IMR-90 (cell line): ENCODE data around the gene D2HGDH. TPM values are rescaled to one million over a fixed set of nuclear protein-coding genes. Genes with fewer than 3 reads are reported as not detected.

Experiments
- ATAC-seq: fragments of 200-7000 bp; cut with Tn5 transposase; 2 replicates; pipeline ENCODE4 v1.9.1; 2020; ENCODE audit warnings: low read depth, mild to moderate bottlenecking, moderate library complexity
- BruUV-seq: library from RNA; stranded (reverse); fragments of 400-500 nt; replicated peaks from 2 replicates; lab custom pipeline; 2021; lab: Mats Ljungman, UMichigan
- CTCF ChIA-PET: fragments of 300-600 bp; formaldehyde crosslinking; extraction: SDS; loops from one replicate; lab custom pipeline; 2021; ENCODE audit warnings: antibody characterized with exemption; lab: Yijun Ruan, JAX
- POLR2A ChIA-PET: fragments of 300-600 bp; sonication (Branson Sonifier 250); formaldehyde crosslinking; loops from one replicate; lab custom pipeline; 2022; ENCODE audit warnings: antibody characterized with exemption; ENCODE audit not compliant: unreplicated experiment; lab: Charles Lee
- DNase-seq: peaks from one replicate; pipeline ENCODE4 v3.0.0; 2013
- H2AFZ ChIP-seq: replicated peaks from 2 replicates; pipeline ENCODE3; 2013; ENCODE audit warnings: low read length, mild to moderate bottlenecking; ENCODE audit not compliant: poor library complexity
- H2AK5ac ChIP-seq: 2 replicates; pipeline ENCODE4 v1.6.1; 2013; ENCODE audit warnings: low read depth, low read length, inconsistent platforms
- H2AK9ac ChIP-seq: replicated peaks from 2 replicates; pipeline ENCODE3; 2013; ENCODE audit warnings: mild to moderate bottlenecking, low read depth, low read length, moderate library complexity; ENCODE audit not compliant: poor library complexity
- H2BK120ac ChIP-seq: 2 replicates; pipeline ENCODE4 v1.6.1; 2013; ENCODE audit warnings: low read depth, low read length, inconsistent platforms
- H2BK15ac ChIP-seq: 3 replicates; pipeline ENCODE4 v1.6.1; 2013; ENCODE audit warnings: low read depth, low read length, inconsistent platforms
- H2BK20ac ChIP-seq: 2 replicates; pipeline ENCODE4 v1.6.1; 2013; ENCODE audit warnings: low read depth, mild to moderate bottlenecking, inconsistent platforms, low read length, moderate library complexity
- H2BK5ac ChIP-seq: 2 replicates; pipeline ENCODE4 v1.6.1; 2013; ENCODE audit warnings: mild to moderate bottlenecking, low read depth, low read length, inconsistent platforms; ENCODE audit not compliant: poor library complexity, severe bottlenecking
- H3K14ac ChIP-seq: replicated peaks from 2 replicates; pipeline ENCODE4 v1.6.1; 2013; ENCODE audit warnings: low read depth, low read length, inconsistent platforms
- H3K18ac ChIP-seq: 2 replicates; pipeline ENCODE4 v1.6.1; 2013; ENCODE audit warnings: low read depth, low read length, control low read depth
- H3K23ac ChIP-seq: 2 replicates; pipeline ENCODE4 v1.6.1; 2013; ENCODE audit warnings: low read depth, low read length, inconsistent platforms
- H3K27ac ChIP-seq: 2 replicates; pipeline ENCODE4 v1.5.1; 2013; ENCODE audit warnings: mild to moderate bottlenecking, control low read depth, low read length; ENCODE audit not compliant: insufficient read depth
- H3K27me3 ChIP-seq: 2 replicates; pipeline ENCODE4 v1.6.1; 2013; ENCODE audit warnings: low read length; ENCODE audit not compliant: control insufficient read depth, insufficient read depth
- H3K36me3 ChIP-seq: 2 replicates; pipeline ENCODE4 v1.6.1; 2013; ENCODE audit warnings: low read length, mixed read lengths; ENCODE audit not compliant: control insufficient read depth, insufficient read depth
- H3K4ac ChIP-seq: 2 replicates; pipeline ENCODE4 v1.6.1; 2013; ENCODE audit warnings: low read depth, low read length, inconsistent platforms
- H3K4me1 ChIP-seq: 2 replicates; pipeline ENCODE4 v1.6.1; 2013; ENCODE audit warnings: low read length, mixed read lengths; ENCODE audit not compliant: control insufficient read depth, insufficient read depth
- H3K4me2 ChIP-seq: 2 replicates; pipeline ENCODE4 v1.6.1; 2013; ENCODE audit warnings: low read depth, mild to moderate bottlenecking, control low read depth, low read length, moderate library complexity
- H3K4me3 ChIP-seq: 2 replicates; pipeline ENCODE4 v1.5.1; 2013; ENCODE audit warnings: low read depth, mild to moderate bottlenecking, control low read depth, low read length, moderate library complexity; ENCODE audit not compliant: insufficient read depth
- H3K56ac ChIP-seq: 2 replicates; pipeline ENCODE4 v1.6.1; 2013; ENCODE audit warnings: low read length, inconsistent platforms; ENCODE audit not compliant: insufficient read depth; ENCODE audit errors: extremely low read depth
- H3K79me1 ChIP-seq, 2 experiments: 2 replicates each; pipeline ENCODE4 v1.6.1; 2013; ENCODE audit warnings: low read length in 2 of 2, inconsistent platforms in 1 of 2, low read depth in 1 of 2
- H3K9ac ChIP-seq: 2 replicates; pipeline ENCODE4 v1.6.1; 2013; ENCODE audit warnings: low read depth, low read length, control low read depth
- H3K9me1 ChIP-seq: 2 replicates; pipeline ENCODE4 v1.6.1; 2013; ENCODE audit warnings: low read length, inconsistent platforms; ENCODE audit not compliant: insufficient read depth
- H3K9me3 ChIP-seq: 2 replicates; pipeline ENCODE4 v1.6.1; 2013; ENCODE audit warnings: low read length; ENCODE audit not compliant: control insufficient read depth, insufficient read depth
- H4K20me1 ChIP-seq: 2 replicates; pipeline ENCODE4 v1.6.1; 2013; ENCODE audit warnings: low read length, inconsistent platforms; ENCODE audit not compliant: insufficient read depth
- H4K5ac ChIP-seq: 2 replicates; pipeline ENCODE4 v1.6.1; 2013; ENCODE audit warnings: mild to moderate bottlenecking, low read depth, low read length, control low read depth
- H4K8ac ChIP-seq, 2 experiments: 2 replicates each; pipeline ENCODE4 v1.6.1; 2013; ENCODE audit warnings: low read depth in 2 of 2, low read length in 2 of 2, control low read depth in 1 of 2, inconsistent platforms in 1 of 2
- H4K91ac ChIP-seq: 2 replicates; pipeline ENCODE4 v1.6.1; 2013; ENCODE audit warnings: low read depth, low read length, inconsistent platforms; ENCODE audit not compliant: insufficient read depth
- BHLHE40 ChIP-seq: fragments of 150-350 bp; IDR thresholded peaks from 2 replicates; pipeline ENCODE4 v1.6.1; 2016; ENCODE audit warnings: mild to moderate bottlenecking, low read depth, low read length
- CEBPB ChIP-seq: IDR thresholded peaks from 2 replicates; pipeline ENCODE4 v1.6.1; 2012; ENCODE audit warnings: low read depth, low read length, improper control_type of control experiment
- CHD1 ChIP-seq: IDR thresholded peaks from 2 replicates; pipeline ENCODE4 v1.6.1; 2012; ENCODE audit warnings: low read depth, low read length, improper control_type of control experiment
- FOS ChIP-seq: fragments of 150-350 bp; IDR thresholded peaks from 2 replicates; pipeline ENCODE4 v1.6.1; 2016; ENCODE audit warnings: low read depth, low read length
- MAFK ChIP-seq: IDR thresholded peaks from 2 replicates; pipeline ENCODE4 v1.6.1; 2012; ENCODE audit warnings: low read depth, low read length, improper control_type of control experiment
- MAZ ChIP-seq: IDR thresholded peaks from 2 replicates; pipeline ENCODE4 v1.6.1; 2012; ENCODE audit warnings: low read depth, mild to moderate bottlenecking, low read length, improper control_type of control experiment, moderate library complexity, borderline replicate concordance
- MXI1 ChIP-seq: IDR thresholded peaks from 2 replicates; pipeline ENCODE4 v1.6.1; 2012; ENCODE audit warnings: low read depth, mild to moderate bottlenecking, low read length, moderate library complexity, borderline replicate concordance
- NFE2L2 ChIP-seq: fragments of 150-350 bp; IDR thresholded peaks from 2 replicates; pipeline ENCODE4 v1.6.1; 2016; ENCODE audit warnings: low read depth, mild to moderate bottlenecking, low read length
- POLR2A ChIP-seq: IDR thresholded peaks from 2 replicates; pipeline ENCODE4 v1.6.1; 2012; ENCODE audit warnings: mild to moderate bottlenecking, low read depth, low read length
- RAD21 ChIP-seq: IDR thresholded peaks from 2 replicates; pipeline ENCODE4 v1.6.1; 2012; ENCODE audit warnings: low read length, improper control_type of control experiment
- RCOR1 ChIP-seq: IDR thresholded peaks from 2 replicates; pipeline ENCODE4 v1.6.1; 2012; ENCODE audit warnings: mild to moderate bottlenecking, low read length, improper control_type of control experiment; ENCODE audit not compliant: insufficient replicate concordance
- RFX5 ChIP-seq: IDR thresholded peaks from 2 replicates; pipeline ENCODE4 v1.8.0; 2012; ENCODE audit warnings: low read depth, mild to moderate bottlenecking, low read length, moderate library complexity
- SMC3 ChIP-seq: fragments of 150-350 bp; IDR thresholded peaks from 2 replicates; pipeline ENCODE4 v1.6.1; 2016; ENCODE audit warnings: low read depth, mild to moderate bottlenecking, antibody characterized with exemption, low read length, moderate library complexity
- USF2 ChIP-seq: fragments of 150-350 bp; IDR thresholded peaks from 2 replicates; pipeline ENCODE4 v1.6.1; 2017; ENCODE audit warnings: mild to moderate bottlenecking, antibody characterized with exemption, low read length, low read depth
- WGBS, 2 experiments: methylation state at CpG; one replicate each; pipeline versions ENCODE4 v1.1.5 to v1.1.7; 2013; ENCODE audit warnings: missing lambda C conversion rate in 2 of 2; ENCODE audit not compliant: insufficient read length in 1 of 2; ENCODE audit errors: extremely low coverage in 2 of 2; 5-methylcytosine and 5-hydroxymethylcytosine counted together
- dilution Hi-C: fragments of 300-500 bp; cut with HindIII; formaldehyde crosslinking; loops from one replicate; pipeline ENCODE4 v1.14.3; 2018; ENCODE audit warnings: low sequenced_read_pairs; ENCODE audit not compliant: unreplicated experiment
- in situ Hi-C: fragments of 300-500 bp; cut with MboI; formaldehyde crosslinking; loops from 3 replicates; pipeline ENCODE4 v1.14.3; 2019; ENCODE audit warnings: low sequenced_read_pairs, inconsistent platforms, mixed read lengths
- intact Hi-C: fragments of 100-400 bp; cut with micrococcal nuclease; formaldehyde crosslinking; loops from 2 replicates; pipeline ENCODE4 v1.10.0; 2022
- polyA plus RNA-seq, 3 experiments: library from polyadenylated mRNA; depleted of rRNA; stranded (reverse); fragments of >200 nt; gene quantifications; 2 replicates each; pipeline ENCODE4 v1.2.3, GENCODE V29; 2012; ENCODE audit warnings: low replicate concordance in 1 of 3
- total RNA-seq: library from RNA; depleted of rRNA; stranded (reverse); fragments of >200 nt; gene quantifications from 2 replicates; pipeline ENCODE4 v1.2.3, GENCODE V29; 2012
- TF ChIP-seq, protein P1 (sequence below): conservative IDR thresholded peaks from 2 replicates; pipeline ENCODE4 v1.5.1; 2012; ENCODE audit warnings: mild to moderate bottlenecking, low read depth, low read length, improper control_type of control experiment
- TF ChIP-seq, protein P2 (sequence below): fragments of 150-350 bp; IDR thresholded peaks from 2 replicates; pipeline ENCODE4 v1.6.1; 2016; ENCODE audit warnings: low read depth, mild to moderate bottlenecking, low read length, moderate library complexity, borderline replicate concordance

Gene D2HGDH
- total and polyA plus RNA-seq, 2 of the 4 experiments (the other 2 are of a cell fraction), result 6.3 to 22.1 TPM

DNA sequence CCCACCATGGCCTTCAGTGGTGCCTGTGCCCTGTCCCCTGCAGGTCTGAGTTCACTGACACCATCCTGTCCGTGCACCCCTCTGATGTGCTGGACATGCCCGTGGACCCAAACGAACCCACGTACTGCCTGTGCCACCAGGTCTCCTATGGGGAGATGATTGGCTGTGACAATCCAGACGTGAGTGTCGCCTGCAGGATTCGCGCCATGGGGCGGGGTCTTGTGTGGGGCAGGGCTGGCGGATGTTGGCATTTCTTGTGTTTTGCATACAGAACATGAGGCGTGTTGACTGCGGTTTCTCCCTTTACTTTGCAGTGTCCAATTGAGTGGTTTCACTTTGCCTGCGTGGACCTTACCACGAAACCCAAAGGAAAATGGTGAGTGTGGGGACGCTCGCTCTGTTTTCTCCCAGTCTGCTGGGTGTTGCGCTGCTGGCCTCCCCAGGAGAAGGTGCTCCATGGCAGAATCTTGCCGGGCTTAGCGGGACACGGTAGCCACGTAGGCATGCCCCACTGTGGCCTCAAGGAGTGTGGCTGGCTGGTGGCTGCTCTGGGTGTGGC, 11.5 kb upstream of the D2HGDH start:
- BruUV-seq, result no TSS peak
- intact Hi-C loops (no loop called here), dilution Hi-C loops (no loop called here), in situ Hi-C loops (no loop called here)
- Histone ChIP-seq H4K8ac (no peak overlapping the region), H3K23ac (no peak overlapping the region), H3K27ac (no peak overlapping the region), H2BK120ac (no peak overlapping the region), H2AFZ (no peak overlapping the region), H3K4ac (no peak overlapping the region), H3K36me3 (peaks cover 39% of the 10 kb centered on the region), H3K9me1 (no peaks in the 10 kb centered on the region), H3K79me1 (no peaks in the 10 kb centered on the region; a peak in 1 of 4 replicates), H3K4me1 (no peaks in the 10 kb centered on the region), H2AK9ac (no peak overlapping the region), H3K9ac (no peak overlapping the region), H4K5ac (no peak overlapping the region), H3K9me3 (peaks cover 7% of the 10 kb centered on the region; the same call in 1 of the 2 replicates), H2AK5ac (no peak overlapping the region), H2BK15ac (no peak overlapping the region), H3K4me3 (no peak overlapping the region), H3K27me3 (no peaks in the 10 kb centered on the region), H3K18ac (no peak overlapping the region), H2BK5ac (no peak overlapping the region), H3K14ac (no peak overlapping the region), H2BK20ac (no peak overlapping the region), H3K56ac (no peak overlapping the region), H4K20me1 (no peaks in the 10 kb centered on the region; the same call in 1 of the 2 replicates), H4K91ac (no peak overlapping the region), H3K4me2 (no peak overlapping the region)
- no peak for TF ChIP-seq BHLHE40
- TF ChIP-seq, protein P1, sequence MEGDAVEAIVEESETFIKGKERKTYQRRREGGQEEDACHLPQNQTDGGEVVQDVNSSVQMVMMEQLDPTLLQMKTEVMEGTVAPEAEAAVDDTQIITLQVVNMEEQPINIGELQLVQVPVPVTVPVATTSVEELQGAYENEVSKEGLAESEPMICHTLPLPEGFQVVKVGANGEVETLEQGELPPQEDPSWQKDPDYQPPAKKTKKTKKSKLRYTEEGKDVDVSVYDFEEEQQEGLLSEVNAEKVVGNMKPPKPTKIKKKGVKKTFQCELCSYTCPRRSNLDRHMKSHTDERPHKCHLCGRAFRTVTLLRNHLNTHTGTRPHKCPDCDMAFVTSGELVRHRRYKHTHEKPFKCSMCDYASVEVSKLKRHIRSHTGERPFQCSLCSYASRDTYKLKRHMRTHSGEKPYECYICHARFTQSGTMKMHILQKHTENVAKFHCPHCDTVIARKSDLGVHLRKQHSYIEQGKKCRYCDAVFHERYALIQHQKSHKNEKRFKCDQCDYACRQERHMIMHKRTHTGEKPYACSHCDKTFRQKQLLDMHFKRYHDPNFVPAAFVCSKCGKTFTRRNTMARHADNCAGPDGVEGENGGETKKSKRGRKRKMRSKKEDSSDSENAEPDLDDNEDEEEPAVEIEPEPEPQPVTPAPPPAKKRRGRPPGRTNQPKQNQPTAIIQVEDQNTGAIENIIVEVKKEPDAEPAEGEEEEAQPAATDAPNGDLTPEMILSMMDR, result no peak
- no peak for TF ChIP-seq MAZ
- TF ChIP-seq CEBPB, result no peak
- TF ChIP-seq USF2, result no peak
- TF ChIP-seq POLR2A, result no peak
- TF ChIP-seq FOS, result no peak
- no peak for TF ChIP-seq SMC3
- no peak for TF ChIP-seq NFE2L2
- TF ChIP-seq, protein P2, sequence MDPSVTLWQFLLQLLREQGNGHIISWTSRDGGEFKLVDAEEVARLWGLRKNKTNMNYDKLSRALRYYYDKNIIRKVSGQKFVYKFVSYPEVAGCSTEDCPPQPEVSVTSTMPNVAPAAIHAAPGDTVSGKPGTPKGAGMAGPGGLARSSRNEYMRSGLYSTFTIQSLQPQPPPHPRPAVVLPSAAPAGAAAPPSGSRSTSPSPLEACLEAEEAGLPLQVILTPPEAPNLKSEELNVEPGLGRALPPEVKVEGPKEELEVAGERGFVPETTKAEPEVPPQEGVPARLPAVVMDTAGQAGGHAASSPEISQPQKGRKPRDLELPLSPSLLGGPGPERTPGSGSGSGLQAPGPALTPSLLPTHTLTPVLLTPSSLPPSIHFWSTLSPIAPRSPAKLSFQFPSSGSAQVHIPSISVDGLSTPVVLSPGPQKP, result no peak
- TF ChIP-seq MXI1, result no peak
- TF ChIP-seq RAD21, result no peak
- TF ChIP-seq CHD1, result no peak
- TF ChIP-seq MAFK, result no peak
- no peak for TF ChIP-seq RFX5
- TF ChIP-seq RCOR1, result no peak
- CTCF ChIA-PET, result no interaction called here
- DNase-seq, result no peak
- ATAC-seq, result no peak
- 96% methylated on average over 9 of the region's 21 CpGs; no CpG with 5 or more reads in 1 of the 2 experiments for WGBS, 2 experiments
- POLR2A ChIA-PET, result no interaction called here
